Left renal cortex interstitium (tissue), 4 donors: ENCODE results near the gene CRTC3. TPM values are rescaled to one million over a fixed set of nuclear protein-coding genes. Genes with fewer than 3 reads are reported as not detected.

Source experiments
- DNase-seq, 4 donors: peaks; one replicate each; pipeline ENCODE4 v3.0.0-alpha.2; 2013; ENCODE audit warnings: low read depth in 4 of 4, low spot score in 2 of 4, missing footprints in 1 of 4
- polyA plus RNA-seq, 4 donors: library from polyadenylated mRNA; unstranded; fragments of 120-200 nt; gene quantifications; one replicate each; pipeline ENCODE4 v1.2.1, GENCODE V29; 2013; ENCODE audit not compliant: insufficient read length in 4 of 4

The CRTC3 gene
- polyA plus RNA-seq, 4 donors, result 27.0 to 36.8 (median 30.7) TPM

DNA sequence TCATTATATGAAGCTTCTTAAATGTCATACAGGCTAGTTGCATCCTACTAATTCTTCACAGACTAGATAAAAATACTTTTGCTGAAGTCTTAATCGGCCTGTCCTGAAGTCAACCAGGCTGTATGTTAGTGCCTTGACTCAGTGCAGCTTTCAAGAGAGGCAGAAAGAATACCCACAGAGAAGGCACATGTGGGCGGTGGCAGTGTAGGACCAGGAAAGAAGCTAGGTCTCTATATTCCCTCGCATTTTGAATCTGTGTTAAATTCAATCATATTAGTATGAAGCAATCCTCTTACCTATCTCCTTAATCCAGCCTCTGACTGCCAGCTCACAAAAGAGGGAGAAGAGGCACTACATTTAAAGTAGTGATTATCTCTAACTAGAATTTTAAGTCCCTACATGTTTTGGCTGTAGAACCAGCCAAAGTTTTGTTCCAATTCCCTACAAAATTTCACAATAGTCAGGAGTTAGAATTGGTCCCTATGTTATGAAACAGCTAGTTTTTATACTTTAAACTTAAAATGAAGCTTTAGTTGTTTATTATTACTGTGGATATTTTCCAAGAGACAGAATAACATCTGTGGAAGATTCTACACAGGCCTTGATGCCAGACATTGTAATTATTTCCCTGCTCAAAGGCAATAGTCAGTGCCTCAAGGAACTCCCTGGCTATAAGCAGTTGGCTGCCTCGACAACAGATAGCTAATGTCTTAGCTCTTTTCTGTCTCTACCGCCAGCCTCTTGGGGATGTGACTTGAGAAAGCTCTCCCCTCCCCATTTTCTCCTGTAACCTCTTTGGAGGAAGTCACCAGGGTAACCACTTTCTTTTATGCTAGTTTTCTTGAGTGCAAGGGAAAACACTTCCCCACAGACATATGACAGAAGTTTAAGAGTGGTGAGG is 31.9 kb downstream of the CRTC3 start:
- no peak for DNase-seq

DNA sequence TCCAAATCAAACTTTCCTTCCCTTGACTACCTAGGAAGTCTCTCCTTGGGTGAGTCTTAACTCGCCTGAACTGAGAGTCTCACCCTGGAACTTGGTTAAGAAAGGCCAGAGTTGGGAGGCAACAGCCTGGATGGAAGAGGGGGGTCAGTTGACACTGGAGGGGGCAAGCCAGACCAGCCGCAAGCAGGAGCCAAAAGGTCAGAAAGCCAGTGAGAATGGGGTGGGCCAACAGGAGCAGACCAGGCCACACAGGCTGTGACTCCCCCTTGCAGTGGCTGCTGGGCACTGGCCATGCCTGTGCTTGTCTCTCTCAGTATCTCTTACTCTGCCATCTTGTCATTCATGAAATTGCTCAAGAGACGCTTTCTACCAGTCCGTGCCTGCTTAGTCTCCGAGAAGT is 32.9 kb downstream of the CRTC3 start:
- no peak for DNase-seq

DNA sequence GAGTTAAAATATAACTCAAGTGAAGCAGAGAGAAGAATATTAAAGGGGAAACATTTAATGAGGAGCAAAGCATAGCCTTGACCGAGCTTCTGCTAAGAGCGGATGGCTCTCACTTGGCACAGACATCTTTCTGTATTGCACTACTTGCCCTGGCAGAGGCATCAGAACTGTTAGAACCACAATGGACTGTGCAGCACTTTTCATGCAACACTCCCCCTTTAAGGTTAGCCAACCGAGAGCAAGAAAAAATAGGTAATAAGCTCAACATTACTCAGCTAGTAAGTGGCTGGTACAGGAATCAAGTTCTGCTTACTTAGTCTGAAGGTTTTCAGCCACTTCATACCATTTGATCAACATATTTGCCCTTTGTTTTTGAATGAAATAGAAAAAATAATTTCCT is 33.7 kb downstream of the CRTC3 start:
- no peak for DNase-seq

DNA sequence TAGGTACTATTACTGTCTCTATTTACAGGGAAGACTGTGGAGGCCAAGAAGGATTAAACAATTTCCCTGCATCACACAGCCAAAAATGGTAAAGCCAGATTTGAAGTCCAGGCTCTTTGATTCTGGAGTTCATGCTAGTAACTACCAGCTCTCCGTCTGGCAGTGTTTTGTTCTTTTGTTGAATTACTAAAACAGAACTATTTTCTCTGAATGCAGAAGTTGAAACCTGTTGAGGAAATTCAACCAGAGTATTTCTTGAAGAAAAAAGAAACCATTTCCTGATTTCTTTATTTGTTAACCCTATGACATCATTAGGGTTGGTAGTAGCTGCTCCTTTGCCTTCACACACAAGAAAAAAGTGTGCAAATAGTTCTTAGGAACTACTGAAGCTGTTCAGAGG is 34.3 kb downstream of the CRTC3 start:
- no peak for DNase-seq

DNA sequence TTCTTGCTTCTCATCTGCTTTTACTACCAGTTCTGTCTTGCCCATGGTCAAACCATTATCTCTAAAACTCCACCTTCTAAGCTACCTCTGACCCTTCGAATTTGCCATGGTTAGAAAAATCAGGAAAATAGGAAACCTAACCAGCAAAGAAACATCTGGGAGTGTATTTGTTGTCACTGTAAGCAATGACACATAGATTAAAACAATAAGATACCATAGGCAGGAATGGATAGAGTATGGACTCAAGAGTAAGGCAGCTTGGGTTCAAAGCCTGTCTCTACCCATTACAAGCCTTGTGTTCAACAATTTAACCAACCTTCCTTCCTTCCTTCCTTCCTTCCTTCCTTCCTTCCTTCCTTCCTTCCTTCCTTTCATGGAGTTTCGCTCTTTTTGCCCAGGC is 34.9 kb downstream of the CRTC3 start:
- DNase-seq, result no peak

DNA sequence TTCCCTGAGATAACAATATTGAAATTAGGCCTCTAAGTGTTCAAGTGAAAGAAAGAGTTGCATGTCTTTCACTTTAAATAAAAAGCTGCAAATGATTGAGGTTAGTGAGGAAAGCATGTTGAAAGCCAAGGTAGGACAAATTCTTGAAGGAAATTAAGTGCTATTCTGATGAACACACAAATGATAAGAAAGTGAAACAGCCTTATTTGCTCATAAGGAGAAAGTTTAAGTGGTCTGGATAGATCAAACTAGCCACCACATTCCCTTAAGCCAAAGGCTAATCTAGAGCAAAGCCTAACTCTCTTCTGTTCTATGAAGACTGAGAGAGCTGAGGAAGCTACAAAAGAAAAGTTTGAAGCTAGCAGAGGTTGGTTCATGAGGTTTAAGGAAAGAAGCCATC is 36.1 kb downstream of the CRTC3 start:
- DNase-seq, result no peak

DNA sequence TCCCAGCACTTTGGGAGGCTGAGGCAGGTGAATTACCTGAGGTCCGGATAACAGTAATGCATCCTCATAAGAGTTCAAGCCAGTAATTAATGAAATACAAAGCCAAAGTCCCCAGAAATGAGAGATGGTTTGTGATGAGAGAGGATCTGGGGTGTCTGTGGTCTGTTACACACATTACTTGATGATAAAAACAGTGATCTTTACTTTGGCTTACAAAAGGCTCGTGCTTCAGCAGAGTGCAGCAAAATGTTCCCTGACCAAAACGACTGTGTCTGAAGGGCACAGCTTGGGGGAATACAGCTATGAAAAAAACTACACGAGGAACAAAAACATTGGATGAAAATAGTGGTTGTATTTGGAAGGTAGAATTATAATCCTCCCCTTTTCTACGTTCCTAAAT is 40.9 kb downstream of the CRTC3 start:
- DNase-seq, result no peak

DNA sequence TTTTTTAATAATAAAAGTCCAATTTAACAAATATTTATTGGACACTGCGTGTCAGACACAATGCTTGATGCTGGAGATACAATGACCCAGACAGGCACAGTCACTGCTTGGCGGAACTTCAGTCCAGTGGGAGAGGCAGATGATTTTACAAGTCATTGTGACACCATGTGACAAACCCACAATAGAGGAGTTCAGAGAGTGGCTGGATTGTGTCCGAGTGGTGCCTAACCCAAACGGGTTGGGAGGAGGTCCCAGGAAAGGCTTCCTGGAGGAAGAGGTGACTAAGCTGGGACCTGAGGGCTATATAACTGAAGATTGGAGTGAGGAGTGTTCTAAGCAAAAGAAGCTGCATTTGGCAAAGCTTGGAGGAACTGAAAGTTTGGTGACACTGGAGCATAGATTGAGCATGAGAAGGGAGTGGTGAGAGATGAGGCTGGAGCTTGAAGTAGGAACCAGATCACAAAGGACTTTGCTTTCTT is 41.4 kb downstream of the CRTC3 start:
- DNase-seq, result no peak

DNA sequence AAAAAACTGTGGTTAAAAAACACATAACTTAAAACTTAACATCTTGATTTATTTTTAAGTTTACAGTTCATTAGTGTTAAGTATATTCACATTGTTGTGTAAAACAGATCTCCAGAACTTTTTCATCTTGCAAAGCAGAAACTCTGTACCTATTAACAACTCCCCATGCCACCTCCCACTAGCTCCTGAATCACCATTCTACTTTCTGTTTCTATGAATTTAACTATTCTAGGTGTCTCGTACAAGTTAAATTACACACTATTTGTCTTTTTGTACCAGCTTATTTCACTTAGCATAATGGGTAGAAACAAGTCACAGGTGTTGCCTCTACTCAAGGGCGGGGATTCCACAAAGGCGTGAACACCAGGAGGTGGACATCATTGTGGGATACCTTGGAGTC is 43.2 kb downstream of the CRTC3 start:
- DNase-seq, result no peak

DNA sequence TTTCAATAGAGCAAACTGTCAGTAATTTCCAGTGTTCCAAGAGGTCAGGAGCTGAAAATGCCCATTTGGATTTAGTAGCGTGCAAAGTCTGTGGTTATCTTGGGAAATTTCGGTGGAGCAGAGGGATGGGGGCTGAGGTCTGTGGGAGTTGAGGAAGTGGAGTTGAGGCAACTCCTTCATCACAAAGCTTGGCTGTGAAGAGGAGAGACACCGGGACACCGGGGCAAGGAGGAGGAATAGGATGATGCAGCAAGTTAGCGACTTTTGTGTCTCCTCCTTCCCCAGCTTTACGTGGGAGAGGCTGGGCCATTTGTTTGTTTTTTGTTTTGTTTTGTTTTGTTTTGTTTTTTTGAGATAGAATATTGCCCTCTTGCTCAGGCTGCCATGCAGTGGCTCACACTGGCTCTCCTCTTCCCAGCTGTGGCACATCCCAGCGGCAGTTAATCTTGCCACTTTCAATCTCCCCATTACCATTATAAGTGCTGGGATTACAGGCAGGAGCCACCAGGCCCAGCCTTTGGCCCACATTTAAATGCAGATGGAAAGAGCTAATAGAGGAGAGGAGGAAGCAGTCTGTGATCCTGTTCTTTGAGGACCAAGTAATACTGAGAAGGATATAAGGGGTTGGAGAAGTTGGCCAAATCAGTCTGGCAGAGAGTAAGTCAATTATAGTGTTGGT is 47.1 kb downstream of the CRTC3 start:
- no peak for DNase-seq

DNA sequence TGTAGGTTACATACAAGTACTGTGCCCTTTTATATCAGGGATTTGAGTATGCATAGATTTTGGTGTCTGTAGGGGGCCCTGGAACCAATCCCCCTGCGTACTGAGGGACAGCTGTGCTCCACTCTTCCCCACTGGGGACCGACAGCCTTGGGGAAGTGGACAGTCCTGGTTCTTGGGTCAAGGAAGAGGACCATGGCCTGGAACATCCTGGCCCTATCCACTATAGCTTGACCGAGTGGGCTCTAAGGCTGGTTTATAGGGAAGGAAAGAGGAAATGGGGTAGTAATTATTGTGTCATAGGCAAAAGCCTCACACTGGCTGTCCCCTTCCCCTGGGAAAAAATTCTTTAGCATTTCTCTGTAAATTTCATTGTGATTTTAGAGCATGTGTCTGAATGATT is 49.5 kb downstream of the CRTC3 start:
- no peak for DNase-seq

DNA sequence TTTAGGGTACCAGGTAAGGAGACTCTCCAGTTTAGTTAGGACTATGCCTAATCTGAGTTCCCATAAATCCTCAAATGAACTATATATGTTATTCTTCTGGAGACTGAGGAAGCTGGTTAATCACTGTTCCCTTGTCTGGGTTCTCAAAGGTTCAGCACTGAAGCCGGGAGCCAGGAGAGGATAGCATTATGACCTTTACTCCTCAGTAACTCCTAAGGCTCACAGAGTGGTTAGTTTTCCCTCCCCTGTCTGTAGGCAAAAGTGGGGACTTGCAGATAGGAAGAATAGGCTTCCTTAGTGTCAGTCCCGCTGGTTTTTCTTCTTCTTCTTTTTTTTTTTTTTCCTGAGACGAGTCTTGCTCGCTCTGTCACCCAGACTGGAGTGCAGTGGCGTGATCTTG is 50.4 kb downstream of the CRTC3 start:
- no peak for DNase-seq

DNA sequence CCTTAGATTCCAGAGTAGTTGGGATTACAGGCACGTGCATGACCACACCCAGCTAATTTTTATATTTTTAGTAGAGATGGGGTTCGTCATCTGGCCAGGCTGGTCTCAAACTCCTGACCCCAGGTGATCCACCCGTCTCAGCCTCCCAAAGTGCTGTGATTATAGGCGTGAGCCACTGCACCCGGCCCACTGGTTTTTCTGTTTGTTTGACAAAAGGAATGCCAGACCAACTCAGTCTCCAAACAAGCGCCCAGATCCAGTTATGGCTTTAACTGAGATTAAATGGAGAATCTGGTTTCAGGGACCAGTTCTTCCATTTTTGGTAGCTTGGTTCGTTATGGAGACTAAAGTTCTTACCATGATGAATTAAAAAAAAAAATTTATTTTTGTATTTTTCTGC is 50.8 kb downstream of the CRTC3 start:
- no peak for DNase-seq

DNA sequence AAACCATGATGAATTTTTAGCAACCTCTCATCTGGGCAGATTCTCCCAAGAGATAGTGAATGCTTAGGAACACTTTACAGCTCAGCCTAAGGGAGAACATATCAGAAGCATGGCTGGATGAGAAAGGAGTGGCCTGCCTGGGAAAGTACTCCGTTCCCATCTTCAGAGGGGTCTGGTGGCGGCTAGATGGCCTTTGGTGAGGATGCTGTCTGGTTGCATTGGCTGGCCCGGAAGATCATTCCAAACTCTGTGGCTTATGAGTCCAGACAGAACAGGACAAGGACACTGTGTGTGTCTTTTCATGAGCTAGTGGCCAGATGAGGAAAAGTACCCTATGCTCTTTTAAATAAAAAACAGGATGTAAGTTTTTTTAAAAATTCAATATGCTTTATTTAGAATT is 51.2 kb downstream of the CRTC3 start:
- no peak for DNase-seq

DNA sequence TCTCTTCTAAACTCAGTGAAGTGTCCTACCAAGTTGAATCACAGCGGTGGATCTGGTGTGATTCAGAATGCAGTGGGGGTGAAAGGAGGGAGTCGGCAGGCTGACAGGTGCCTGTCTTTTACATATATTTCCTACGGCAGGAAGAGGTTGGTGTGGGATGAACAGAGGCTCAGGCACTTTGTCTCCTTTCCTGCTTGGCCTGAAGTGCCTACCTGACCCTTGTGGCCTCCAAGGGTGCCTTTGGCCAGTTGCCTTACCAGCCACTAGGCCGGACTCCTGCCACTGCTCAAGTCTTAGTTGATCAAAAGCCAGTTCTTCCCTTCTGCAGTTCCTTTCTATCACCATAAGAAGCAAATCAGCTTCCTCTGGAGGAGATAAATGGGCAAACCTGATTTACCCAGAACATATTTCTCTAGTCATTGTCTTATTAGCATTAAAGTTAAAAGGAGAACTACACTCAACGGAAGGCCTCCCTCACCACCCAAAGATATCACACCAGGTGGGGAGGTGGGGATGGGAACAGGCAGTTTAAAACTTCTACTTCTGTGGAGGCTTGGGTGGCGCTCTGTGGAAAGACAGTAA is 52.1 kb downstream of the CRTC3 start:
- DNase-seq, result no peak

DNA sequence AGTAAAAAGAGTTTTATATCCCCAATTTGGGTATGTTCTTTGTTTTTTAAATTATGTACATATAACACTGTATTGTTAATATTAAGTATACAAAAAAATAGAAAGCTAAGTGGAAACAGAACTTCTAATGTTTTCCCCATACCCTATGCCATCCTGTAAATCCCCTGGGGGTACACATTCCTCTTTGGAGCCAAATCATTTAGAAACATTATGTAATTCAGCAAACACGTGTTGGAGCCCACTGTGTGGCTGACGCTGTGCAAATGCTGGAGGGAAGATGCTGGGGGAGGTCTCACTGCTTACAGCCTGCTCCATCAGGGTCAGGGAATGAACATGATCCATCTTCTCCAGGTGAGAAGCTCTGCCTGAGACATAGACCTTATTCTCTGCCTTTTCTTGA is 52.8 kb downstream of the CRTC3 start:
- no peak for DNase-seq

DNA sequence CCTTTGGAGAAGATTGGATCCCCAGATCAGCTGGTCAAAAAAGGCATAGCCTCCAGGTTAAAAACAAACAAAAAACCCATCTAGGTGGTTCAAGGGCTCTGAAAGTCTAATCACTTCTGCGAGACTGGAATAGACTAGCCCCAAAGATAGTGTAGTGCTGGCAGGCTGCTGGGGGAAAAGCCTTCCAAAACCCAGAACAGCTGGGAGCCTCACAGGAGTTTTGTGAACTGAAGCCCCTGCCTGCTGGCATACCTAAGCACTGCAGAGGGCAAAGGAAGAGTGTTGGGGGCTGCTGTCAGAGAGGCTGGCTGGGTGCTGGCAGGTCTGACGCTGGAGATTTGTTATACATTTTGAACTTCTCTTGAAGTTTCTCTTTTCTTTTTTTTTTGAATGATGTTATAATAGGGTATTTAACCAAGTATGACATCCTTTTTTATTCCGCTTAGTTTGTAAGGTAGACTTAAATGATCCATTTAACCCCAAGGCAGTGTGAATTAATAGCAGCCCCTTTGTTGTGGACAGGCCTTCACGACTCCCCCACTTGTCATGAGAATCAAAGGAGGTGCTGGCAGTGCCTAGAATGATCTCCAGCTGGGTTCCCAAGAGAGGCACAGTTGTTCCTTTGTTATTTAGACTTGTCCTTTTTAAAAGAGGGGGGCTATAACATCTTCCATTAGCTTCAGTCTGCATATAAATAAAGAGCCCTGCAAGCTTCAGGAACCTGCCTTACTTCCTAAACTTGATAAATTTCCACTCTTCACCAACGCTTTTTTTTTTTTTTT is 53.9 kb downstream of the CRTC3 start:
- no peak for DNase-seq

DNA sequence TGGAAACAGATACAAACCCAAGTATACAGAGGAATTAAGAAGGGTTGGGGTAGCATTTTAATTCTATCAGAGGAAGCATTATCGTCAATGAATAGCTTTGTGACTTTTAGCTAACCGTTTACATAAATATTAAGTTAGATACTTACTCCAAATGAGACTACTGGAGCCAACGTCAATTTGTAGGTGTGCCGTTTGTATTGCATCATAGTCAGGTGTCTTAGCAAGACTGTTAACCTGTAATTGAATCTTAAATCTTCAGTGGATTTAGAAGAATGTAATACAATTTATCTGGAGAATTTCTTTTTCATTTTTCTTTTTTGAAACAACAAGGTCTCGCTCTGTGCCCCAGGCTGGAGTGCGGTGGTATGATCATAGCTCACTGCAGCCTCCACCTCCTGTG is 55.1 kb downstream of the CRTC3 start:
- no peak for DNase-seq

DNA sequence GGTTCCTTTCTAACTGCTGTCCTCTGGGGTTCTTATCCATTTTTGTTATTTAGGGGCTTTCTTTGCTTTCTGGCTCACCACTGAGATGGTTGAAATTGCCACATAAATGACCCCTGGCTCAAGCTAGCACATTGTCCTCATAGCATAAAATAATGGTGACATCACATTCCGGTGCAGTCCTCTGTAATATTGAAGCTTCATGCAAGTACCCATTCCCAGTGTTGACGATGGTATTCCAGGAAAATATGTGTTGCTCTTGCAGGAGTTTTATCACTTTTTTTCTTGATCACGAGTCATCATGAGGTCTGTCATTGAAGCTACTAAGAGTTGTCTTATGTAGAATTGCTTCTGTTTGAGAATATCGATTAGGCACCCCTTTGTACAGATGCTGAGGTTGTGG is 56.1 kb downstream of the CRTC3 start:
- DNase-seq, result no peak

DNA sequence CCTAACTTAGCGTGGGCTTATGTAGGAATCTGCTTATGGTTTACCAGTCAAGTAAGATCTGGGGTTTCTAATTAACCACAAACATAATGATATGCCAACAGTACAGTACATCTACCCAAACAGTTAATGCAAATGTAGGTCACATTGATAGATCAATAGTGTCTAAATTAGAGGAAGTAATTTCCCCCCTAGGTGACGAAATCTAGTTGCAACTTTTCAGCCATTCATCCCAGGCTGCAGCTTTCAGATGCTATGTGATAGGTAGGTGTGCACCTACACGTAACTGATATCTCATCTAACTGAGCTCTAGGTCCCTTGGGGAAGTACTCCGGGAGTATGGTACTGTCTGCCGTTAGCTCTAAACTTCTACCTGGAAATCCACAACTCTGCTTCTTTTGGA is 57.2 kb downstream of the CRTC3 start:
- DNase-seq, result no peak

DNA sequence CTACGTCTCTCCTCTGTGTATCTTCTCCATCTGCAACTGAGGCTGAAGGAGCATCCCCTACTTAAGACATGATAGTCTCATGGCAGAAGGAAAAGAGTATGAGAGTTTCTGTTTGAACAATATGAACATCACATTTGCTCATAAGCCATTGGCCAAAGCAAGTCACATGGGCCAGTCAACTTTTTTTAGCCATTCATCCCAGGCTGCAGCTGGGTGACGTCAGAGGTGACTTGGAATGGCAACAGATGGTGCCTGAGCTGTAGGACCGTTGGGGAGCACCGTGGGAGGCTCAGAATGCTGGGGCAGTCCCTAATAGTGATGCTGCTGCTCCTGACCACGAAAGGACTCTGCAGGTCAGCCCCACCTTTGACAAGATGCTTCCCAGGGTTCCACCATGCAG is 58.7 kb downstream of the CRTC3 start:
- DNase-seq, result no peak
